ENCODE data around the gene RAX2. TPM values are rescaled to one million over a fixed set of nuclear protein-coding genes. Genes with fewer than 3 reads are reported as not detected.

Gene RAX2
- total and polyA plus RNA-seq, 2 of the 8 experiments (the other 6 are each of a cell fraction or from before 2014, with no cell fraction given), result 0.08 TPM; not detected in 1

DNA sequence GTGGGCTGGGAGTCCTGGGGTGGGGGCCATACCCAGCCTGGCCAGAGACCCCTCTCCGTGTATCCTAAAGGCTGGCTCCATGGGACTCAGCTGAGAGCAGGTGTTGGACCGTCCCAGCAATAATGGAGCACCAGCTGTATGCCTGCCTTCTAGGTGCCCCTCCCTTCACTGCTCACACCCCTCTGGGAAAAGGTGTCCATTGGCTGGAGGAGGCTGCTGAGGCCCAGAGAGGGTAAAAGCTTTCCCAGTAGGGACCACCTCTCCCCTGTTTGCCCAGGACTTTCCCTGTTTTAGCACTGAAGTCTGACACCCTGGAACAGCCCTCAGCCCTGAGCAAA lies 3.3 kb upstream of the RAX2 start:
- CTCF ChIA-PET (ENCODE audit: partially characterized antibody), result interaction anchor here (1.6 to 1.8 kb wide), 3 partner anchors 8 to 47 kb away, joined by 5 to 10 read pairs (median 7); no protein-coding TSS in a partner anchor
- Histone ChIP-seq H3K4me2 (ENCODE audit: insufficient read depth in 1 of 2, low read depth in 2 of 2, low read length in 2 of 2) (no peak overlapping the region), H3K18ac (ENCODE audit: extremely low read depth, low read length) (no peak overlapping the region), H2BK15ac (ENCODE audit: low read length) (no peak overlapping the region), H3K56ac (replicated peaks; ENCODE audit: insufficient read length, low read depth, low read length) (no peak overlapping the region), H2AK5ac (ENCODE audit: low read depth, low read length) (no peak overlapping the region), H3K4me1 (replicated peaks in 1 of 4; ENCODE audit: control insufficient read depth in 3 of 4, insufficient read depth in 4 of 4, low read length in 3 of 4) (peaks cover 0 to 7% (median 2%) of the 10 kb centered on the region in 4 experiments; a peak in 2 of 7 replicates), H2BK5ac (ENCODE audit: low read depth, low read length) (no peak overlapping the region), H3K79me1 (ENCODE audit: low read depth, low read length) (no peaks in the 10 kb centered on the region), H4K91ac (replicated peaks; ENCODE audit: insufficient read length, low read length) (no peak overlapping the region), H3K14ac (ENCODE audit: insufficient read length) (no peak overlapping the region), H3K9me3 (ENCODE audit: insufficient read depth in 2 of 2, low read depth in 1 of 2, low read length in 1 of 2) (no peaks in the 10 kb centered on the region), H3K23me2 (ENCODE audit: low read depth, low read length) (peaks cover 6% of the 10 kb centered on the region; the same call in 1 of the 2 replicates), H2BK20ac (ENCODE audit: low read length) (no peak overlapping the region), H2AFZ (ENCODE audit: low read length) (no peak overlapping the region), H3K36me3 (ENCODE audit: control insufficient read depth in 2 of 4, insufficient read depth in 4 of 4, low read length in 3 of 4) (no peaks in the 10 kb centered on the region), H3K4ac (replicated peaks; ENCODE audit: insufficient read length, low read depth, low read length) (no peak overlapping the region), H3K9ac (replicated peaks in 1 of 4; ENCODE audit: extremely low read depth in 1 of 4, low read depth in 3 of 4, low read length in 3 of 4) (no peak overlapping the region), H3K4me3 (ENCODE audit: extremely low read depth in 1 of 4, insufficient read depth in 2 of 4, low read depth in 3 of 4, low read length in 4 of 4) (no peak overlapping the region), H3K27me3 (replicated peaks in 1 of 4; ENCODE audit: control insufficient read depth in 3 of 4, extremely low read depth in 1 of 4, insufficient read depth in 3 of 4, low read length in 3 of 4) (no peaks in the 10 kb centered on the region), H3K27ac (ENCODE audit: low read depth, low read length) (no peak overlapping the region), H4K5ac (ENCODE audit: insufficient read length, low read depth, low read length) (no peak overlapping the region), H3K23ac (ENCODE audit: insufficient read length) (no peak overlapping the region), H4K8ac (ENCODE audit: extremely low read depth, insufficient read depth, low read length) (no peak overlapping the region), H2BK12ac (ENCODE audit: low read depth, low read length) (no peak overlapping the region), H4K20me1 (replicated peaks in 1 of 2; ENCODE audit: control insufficient read depth in 1 of 2, insufficient read depth in 2 of 2, low read length in 2 of 2) (peaks cover 0 to 3% of the 10 kb centered on the region in 2 experiments), H3K79me2 (ENCODE audit: control insufficient read depth in 1 of 2, insufficient read depth in 2 of 2, low read length in 2 of 2) (no peaks in the 10 kb centered on the region), H2BK120ac (replicated peaks; ENCODE audit: low read depth, low read length) (no peak overlapping the region)
- no peak for DNase-seq (ENCODE audit: low read depth in 1 of 2, low spot score in 2 of 2)
- POLR2A ChIA-PET (ENCODE audit: partially characterized antibody), result interaction anchor here (0.7 to 2.3 kb wide), 5 partner anchors 8 to 210 kb away, joined by 3 to 14 read pairs (median 5); partner anchors contain the start of genes EEF2, MRPL54 and NMRK2
- WGBS, 2 experiments (ENCODE audit: extremely low coverage in 1 of 2, insufficient coverage in 1 of 2, insufficient read length in 1 of 2, insufficient replicate concordance in 2 of 2, low coverage in 1 of 2, low lambda C conversion rate in 2 of 2, missing lambda C conversion rate in 1 of 2), result 95% methylated on average over 2 of the region's 2 CpGs; no CpG with 5 or more reads in 1 of the 2 experiments
- no peak for FAIRE-seq
- no peak for TF ChIP-seq TCF12 (IDR thresholded peaks at IDR 0.05; ENCODE audit: low read depth, low read length)
